Activated gamma-delta T cell (primary cell): ENCODE measurements around the gene MDFI.

ENCODE experiments used
- DNase-seq: peaks from one replicate; lab custom pipeline; 2025; lab: John Stamatoyannopoulos, UW

The MDFI gene

DNA sequence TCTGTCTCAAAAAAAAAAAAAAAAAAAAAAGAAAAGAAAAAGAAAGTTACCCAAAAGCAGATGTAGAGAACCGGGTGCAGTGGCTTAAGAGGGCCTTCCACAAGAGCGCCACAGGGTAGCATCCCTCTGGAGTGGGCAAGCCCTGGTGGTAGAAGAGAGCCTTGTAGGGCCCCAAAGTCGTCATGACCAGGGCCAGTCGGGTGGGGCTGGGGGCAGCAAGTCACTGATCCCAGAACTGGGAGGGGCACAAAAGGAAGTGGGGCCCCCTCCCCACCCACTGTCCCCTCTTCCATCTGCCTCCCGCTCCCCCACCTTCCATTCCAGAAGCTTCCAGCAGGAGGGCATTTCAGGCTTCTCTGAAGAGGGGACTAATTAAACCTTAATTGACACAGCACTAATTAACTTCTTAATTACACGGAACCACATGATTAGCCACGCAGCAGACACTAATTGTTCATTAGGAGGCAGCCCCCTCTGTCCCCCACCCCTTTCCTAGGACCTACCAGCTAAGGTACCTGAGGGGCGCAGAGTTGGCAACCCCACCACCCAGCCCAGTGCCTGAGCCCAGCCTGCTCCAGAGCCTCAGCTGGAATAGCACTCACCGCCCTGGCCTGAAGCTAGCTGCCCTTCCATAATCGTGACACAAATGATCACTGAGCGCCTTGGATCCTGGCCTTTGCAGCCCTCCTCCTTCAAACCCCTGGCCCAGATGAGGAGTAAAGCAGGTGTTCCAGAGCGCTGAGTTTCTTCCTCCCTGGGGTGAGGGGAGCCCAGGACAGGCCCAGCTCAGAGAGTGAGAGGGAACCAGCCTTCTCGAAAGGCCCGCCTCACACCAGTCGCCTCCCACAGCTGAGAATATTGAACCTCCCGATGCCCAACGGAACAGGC is 34.8 kb downstream of the MDFI start:
- DNase-seq = no peak

DNA sequence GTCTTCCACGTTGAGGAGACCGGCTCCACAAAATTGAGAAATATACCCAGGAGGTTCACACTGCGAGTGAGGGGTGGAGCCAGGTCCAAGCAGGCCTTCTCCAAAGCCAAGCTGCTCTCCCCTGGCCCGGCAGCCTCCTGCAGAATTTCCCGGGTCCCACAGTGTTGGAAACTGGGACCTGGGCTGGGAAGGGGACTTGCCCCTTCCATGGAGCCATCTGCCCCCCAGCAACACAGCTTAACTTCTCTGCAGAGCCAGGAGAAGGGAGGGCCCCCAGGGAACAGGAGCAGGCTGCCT is 35.4 kb downstream of the MDFI start:
- no peak for DNase-seq

GRCh38 chr6:41674231-41675000 is 36.1 kb downstream of the MDFI start:
- no peak for DNase-seq

GRCh38 chr6:41675176-41675775 is 37.0 kb downstream of the MDFI start:
- no peak for DNase-seq

GRCh38 chr6:41675992-41676391 is 37.7 kb downstream of the MDFI start:
- no peak for DNase-seq

GRCh38 chr6:41676431-41676830 is 38.2 kb downstream of the MDFI start:
- DNase-seq = no peak

DNA sequence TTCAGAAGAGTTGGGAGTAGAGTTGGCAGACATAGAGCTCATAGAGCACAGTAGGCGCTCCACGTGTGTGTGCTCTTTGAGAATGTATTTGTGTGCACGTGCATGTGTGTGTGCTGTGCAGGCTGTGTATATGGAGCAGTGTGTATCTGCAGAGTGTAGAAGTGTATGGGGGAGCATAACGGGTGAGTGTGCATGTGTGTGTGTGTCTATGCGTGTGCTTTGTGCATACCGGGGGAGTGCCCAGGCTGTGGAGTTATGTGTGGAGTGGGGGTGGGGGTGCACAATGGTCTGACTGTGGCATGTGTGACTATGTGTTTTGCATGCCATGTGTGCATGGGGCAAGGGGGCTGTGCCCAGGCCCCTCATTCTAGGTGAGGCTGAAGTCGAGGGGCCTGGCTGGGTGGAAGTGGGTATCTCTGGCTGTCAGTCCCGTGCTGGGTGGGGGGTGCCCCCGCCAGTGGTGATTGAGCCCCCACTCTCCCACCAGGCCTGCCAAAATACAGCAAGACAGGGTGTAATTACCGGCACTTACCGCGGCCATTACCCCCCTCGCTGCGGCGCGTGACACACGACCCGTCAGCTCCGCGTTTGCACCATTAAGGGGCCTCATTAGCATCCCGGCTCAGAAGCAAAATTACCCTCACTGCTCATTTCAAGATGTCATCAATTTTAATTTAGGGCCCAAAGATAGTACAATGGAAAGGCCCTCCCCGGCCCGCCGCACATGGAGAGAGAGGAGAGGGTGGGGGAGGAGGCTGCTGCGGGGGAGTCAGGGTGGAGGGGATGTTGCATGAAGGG is 39.1 kb downstream of the MDFI start:
- DNase-seq = no peak

- no peak for DNase-seq
Measured at GRCh38 chr6:41678511-41679084, 40.3 kb downstream of the MDFI start.

DNA sequence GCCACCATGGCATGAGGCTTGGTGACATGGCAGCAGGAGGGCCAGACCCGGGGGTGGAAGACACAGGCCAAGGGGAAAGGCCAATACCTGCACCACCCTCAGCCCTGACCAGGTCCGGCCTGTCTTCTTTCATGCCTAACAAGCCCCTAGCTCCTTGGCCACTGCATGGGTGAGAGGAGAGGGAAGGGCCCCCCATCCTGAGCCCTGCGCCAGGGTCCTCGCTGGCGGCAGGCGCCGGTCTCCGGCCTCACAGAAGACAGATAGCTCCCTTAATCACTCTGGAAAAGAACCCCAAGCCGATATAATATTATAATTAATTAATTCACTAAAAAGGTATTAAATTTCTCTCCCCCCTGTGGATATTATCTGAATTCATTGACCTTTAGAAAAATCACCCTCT is 41.4 kb downstream of the MDFI start:
- no peak for DNase-seq

- DNase-seq = no peak
Measured at GRCh38 chr6:41680182-41680965, 42.1 kb downstream of the MDFI start.

DNA sequence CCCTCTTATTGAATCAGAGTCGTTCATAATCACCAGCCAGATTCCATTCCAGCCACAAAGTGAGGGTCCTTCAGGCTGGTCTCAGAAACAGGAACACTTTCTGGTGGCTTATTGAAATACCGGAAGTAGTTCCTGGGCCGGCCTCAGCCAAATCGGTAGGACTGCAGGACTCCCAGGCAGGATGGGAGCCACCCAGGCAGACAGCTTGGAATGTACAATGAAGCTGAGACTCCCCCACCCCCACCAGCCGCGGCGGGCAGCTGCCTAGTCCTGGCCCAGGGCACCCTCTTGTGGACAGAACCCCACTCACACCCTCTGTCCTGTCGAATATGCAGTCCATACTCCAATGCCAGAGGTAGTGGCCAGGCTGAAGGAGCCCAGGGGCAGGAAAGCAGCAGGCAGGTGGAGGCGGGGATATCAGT is 43.8 kb downstream of the MDFI start:
- no peak for DNase-seq

- no peak for DNase-seq
Measured at GRCh38 chr6:41682497-41683272, 44.4 kb downstream of the MDFI start.

DNA sequence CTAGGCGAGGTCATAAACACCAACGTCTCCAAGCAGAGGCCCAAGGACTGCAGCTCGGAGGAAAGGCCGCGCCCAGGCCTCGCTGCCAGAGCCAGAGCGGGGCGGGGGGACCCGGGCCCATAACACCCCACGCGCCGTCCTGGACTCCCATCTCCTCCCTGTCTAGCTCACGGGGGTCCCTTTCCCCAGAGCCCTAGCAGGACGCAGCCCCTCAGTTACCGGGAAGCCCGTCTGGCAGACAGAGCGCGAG is 44.9 kb downstream of the MDFI start:
- no peak for DNase-seq

GRCh38 chr6:41683523-41684310 is 45.4 kb downstream of the MDFI start:
- peak; percentile 41 for DNase-seq

- no peak for DNase-seq
Measured at GRCh38 chr6:41684311-41685180, 46.3 kb downstream of the MDFI start.

DNA sequence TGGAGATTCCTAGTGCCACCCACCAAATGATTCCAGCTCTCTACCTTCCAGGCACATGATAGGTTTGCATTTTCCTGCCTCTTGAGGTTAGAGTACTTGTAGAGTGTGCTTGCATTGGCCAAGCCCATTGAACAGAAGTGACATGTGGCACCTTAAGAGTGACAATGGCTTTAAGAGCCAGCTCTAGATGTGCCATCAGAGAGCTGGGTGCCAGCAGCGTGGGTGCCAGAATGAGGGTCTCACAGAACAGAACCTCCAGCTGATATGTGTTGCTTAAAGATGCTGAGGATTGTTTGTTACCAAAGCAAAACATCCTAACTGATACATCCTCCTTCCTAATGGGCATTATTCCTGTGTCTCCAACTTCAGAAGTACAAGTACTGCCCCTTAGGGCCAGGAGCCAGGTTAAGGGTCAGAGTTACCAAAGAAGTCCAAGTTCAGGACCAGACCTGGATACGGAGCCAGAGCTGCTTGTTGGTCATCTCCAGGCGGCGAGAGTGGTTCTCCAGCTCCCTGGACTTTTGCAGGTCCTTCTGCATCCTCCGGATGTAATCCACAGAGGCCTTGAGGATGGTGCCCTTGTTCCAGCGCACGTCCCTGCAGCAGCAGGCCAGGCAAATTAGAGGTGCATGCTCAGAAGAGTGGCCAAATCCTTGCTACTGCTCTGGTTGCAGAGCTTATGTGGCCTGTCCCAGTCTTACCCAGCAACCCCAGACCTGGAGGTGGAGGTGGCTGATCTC is 47.5 kb downstream of the MDFI start:
- DNase-seq = no peak

- DNase-seq = no peak
Measured at GRCh38 chr6:41687501-41688175, 49.4 kb downstream of the MDFI start.
